GM23248 (cell line): ENCODE data around the gene PRKCB. TPM values are rescaled to one million over a fixed set of nuclear protein-coding genes. Genes with fewer than 3 reads are reported as not detected.
"Not testable (repeated sequence)": the region's sequence is repeated elsewhere in the genome, so short reads cannot be mapped to it uniquely, and the experiment has no call there.

Experiments used
- DNase-seq: peaks from one replicate; pipeline ENCODE4 v3.0.0-alpha.2; 2015
- H2AFZ ChIP-seq: fragments of 200-600 bp; sonication (generic); 2 replicates; pipeline ENCODE4 v1.6.1; 2016; ENCODE audit warnings: antibody characterized with exemption
- H3F3A ChIP-seq: fragments of 200-600 bp; sonication (generic); 2 replicates; pipeline ENCODE4 v1.6.1; 2016; ENCODE audit warnings: mild to moderate bottlenecking, antibody characterized with exemption, mixed run types; ENCODE audit not compliant: insufficient read depth
- H3K27ac ChIP-seq: fragments of 200-600 bp; sonication (generic); 2 replicates; pipeline ENCODE4 v1.5.1; 2016; ENCODE audit warnings: mild to moderate bottlenecking
- H3K27me3 ChIP-seq: fragments of 200-600 bp; sonication (generic); replicated peaks from 2 replicates; pipeline ENCODE4 v1.6.1; 2016; ENCODE audit warnings: mild to moderate bottlenecking; ENCODE audit not compliant: insufficient read depth
- H3K36me3 ChIP-seq: fragments of 200-600 bp; sonication (generic); 2 replicates; pipeline ENCODE4 v1.6.1; 2016; ENCODE audit warnings: low read depth, mild to moderate bottlenecking
- H3K4me1 ChIP-seq: fragments of 200-600 bp; sonication (generic); 2 replicates; pipeline ENCODE4 v1.6.1; 2016; ENCODE audit warnings: mild to moderate bottlenecking; ENCODE audit not compliant: insufficient read depth
- H3K4me2 ChIP-seq: fragments of 200-600 bp; sonication (generic); one replicate; pipeline ENCODE4 v1.6.1; 2016; ENCODE audit warnings: mild to moderate bottlenecking; ENCODE audit not compliant: unreplicated experiment
- H3K4me3 ChIP-seq: fragments of 200-600 bp; sonication (generic); 2 replicates; pipeline ENCODE4 v1.5.1; 2016; ENCODE audit warnings: mild to moderate bottlenecking
- H3K79me2 ChIP-seq: fragments of 200-600 bp; sonication (generic); 2 replicates; pipeline ENCODE4 v1.6.1; 2016; ENCODE audit warnings: mild to moderate bottlenecking; ENCODE audit not compliant: insufficient read depth
- H3K9ac ChIP-seq: fragments of 200-600 bp; sonication (generic); 2 replicates; pipeline ENCODE4 v1.6.1; 2016; ENCODE audit warnings: mild to moderate bottlenecking
- H3K9me2 ChIP-seq: fragments of 200-600 bp; sonication (generic); 2 replicates; pipeline ENCODE4 v1.6.1; 2016; ENCODE audit warnings: mixed run types, mild to moderate bottlenecking, moderate library complexity; ENCODE audit not compliant: insufficient read depth
- H3K9me3 ChIP-seq: fragments of 200-600 bp; sonication (generic); one replicate; pipeline ENCODE4 v1.6.1; 2017; ENCODE audit warnings: low read depth
- H4K20me1 ChIP-seq: fragments of 200-600 bp; sonication (generic); 2 replicates; pipeline ENCODE4 v1.6.0; 2016; ENCODE audit not compliant: insufficient read depth
- EZH2 ChIP-seq: fragments of 200-600 bp; sonication (generic); IDR thresholded peaks from 2 replicates; pipeline ENCODE4 v1.6.1; 2018; ENCODE audit warnings: antibody characterized with exemption, mild to moderate bottlenecking; ENCODE audit not compliant: insufficient read depth, poor library complexity, severe bottlenecking
- EZH2phosphoT487 ChIP-seq: fragments of 200-600 bp; sonication (generic); IDR thresholded peaks from 2 replicates; pipeline ENCODE4 v1.6.1; 2018; ENCODE audit warnings: antibody characterized with exemption, moderate library complexity, mild to moderate bottlenecking, low read depth; ENCODE audit not compliant: insufficient read depth
- WGBS, 2 experiments: methylation state at CpG; one replicate each; pipeline ENCODE4 v1.1.6; 2015 to 2017; ENCODE audit warnings: low lambda C conversion rate in 2 of 2, low coverage in 1 of 2; ENCODE audit errors: missing lambda C conversion rate in 2 of 2; 5-methylcytosine and 5-hydroxymethylcytosine counted together
- in situ Hi-C: fragments of 300-500 bp; cut with MboI; formaldehyde crosslinking; loops from 2 replicates; pipeline ENCODE4 v1.15.0; 2020
- polyA plus RNA-seq: library from polyadenylated mRNA; unstranded; fragments of >200 nt; fragmentation: Nextera tagmentation; extraction: Ambion mirVana; gene quantifications from 2 replicates; pipeline ENCODE4 v1.2.1, GENCODE V29; 2016
- total RNA-seq: library from RNA; depleted of rRNA; stranded (reverse); fragments of >200 nt; shearing (Covaris generic); gene quantifications from 2 replicates; pipeline ENCODE4 v1.2.3, GENCODE V29; 2014

Gene PRKCB
- total and polyA plus RNA-seq, 2 experiments from 2014 or later = not detected

GRCh38 chr16:24149102-24149501 lies 313.3 kb downstream of the PRKCB start:
- in situ Hi-C loops = no loop called here
- Histone ChIP-seq H3K9ac (no peak overlapping the region), H3K27ac (no peak overlapping the region), H2AFZ (no peak overlapping the region), H3K9me2 (no peaks in the 10 kb centered on the region), H3F3A (no peaks in the 10 kb centered on the region), H3K4me1 (no peaks in the 10 kb centered on the region), H3K79me2 (no peaks in the 10 kb centered on the region), H3K9me3 (no peaks in the 10 kb centered on the region), H3K27me3 (no peaks in the 10 kb centered on the region), H3K4me2 (no peak overlapping the region), H4K20me1 (no peaks in the 10 kb centered on the region), H3K36me3 (no peaks in the 10 kb centered on the region), H3K4me3 (no peak overlapping the region)
- 9 to 12% methylated on average over 3 of the region's 3 CpGs for WGBS, 2 experiments
- TF ChIP-seq EZH2 (no peak), EZH2phosphoT487 (no peak)
- DNase-seq = no peak

GRCh38 chr16:24150282-24150681 lies 314.5 kb downstream of the PRKCB start:
- H3K4me3 ChIP-seq = no peak overlapping the region
- no peak overlapping the region for H2AFZ ChIP-seq
- no peak overlapping the region for H3K27ac ChIP-seq
- no peaks in the 10 kb centered on the region for H3K36me3 ChIP-seq
- H3K79me2 ChIP-seq = no peaks in the 10 kb centered on the region
- no peaks in the 10 kb centered on the region for H3K4me1 ChIP-seq
- H3K9me3 ChIP-seq = no peaks in the 10 kb centered on the region
- no peaks in the 10 kb centered on the region for H3K27me3 ChIP-seq
- no peaks in the 10 kb centered on the region for H3F3A ChIP-seq
- H3K4me2 ChIP-seq = no peak overlapping the region
- in situ Hi-C loops = no loop called here
- H3K9me2 ChIP-seq = no peaks in the 10 kb centered on the region
- DNase-seq = no peak
- TF ChIP-seq EZH2 = no peak
- TF ChIP-seq EZH2phosphoT487 = no peak
- no peak overlapping the region for H3K9ac ChIP-seq
- WGBS, 2 experiments = 3% methylated on average over 2 of the region's 2 CpGs
- no peaks in the 10 kb centered on the region for H4K20me1 ChIP-seq

- Histone ChIP-seq H3F3A (no peaks in the 10 kb centered on the region), H3K9me3 (no peaks in the 10 kb centered on the region), H3K79me2 (no peaks in the 10 kb centered on the region), H3K4me2 (no peak overlapping the region), H3K4me3 (no peak overlapping the region), H4K20me1 (no peaks in the 10 kb centered on the region), H3K9ac (no peak overlapping the region), H3K4me1 (no peaks in the 10 kb centered on the region), H3K27me3 (no peaks in the 10 kb centered on the region), H3K27ac (no peak overlapping the region), H3K9me2 (no peaks in the 10 kb centered on the region), H2AFZ (no peak overlapping the region), H3K36me3 (no peaks in the 10 kb centered on the region)
- 13 to 18% methylated on average over 5 of the region's 5 CpGs for WGBS, 2 experiments
- no peak for TF ChIP-seq EZH2
- no peak for TF ChIP-seq EZH2phosphoT487
- in situ Hi-C loops = no loop called here
- no peak for DNase-seq
Measured at GRCh38 chr16:24151482-24151939, 315.7 kb downstream of the PRKCB start.

DNA sequence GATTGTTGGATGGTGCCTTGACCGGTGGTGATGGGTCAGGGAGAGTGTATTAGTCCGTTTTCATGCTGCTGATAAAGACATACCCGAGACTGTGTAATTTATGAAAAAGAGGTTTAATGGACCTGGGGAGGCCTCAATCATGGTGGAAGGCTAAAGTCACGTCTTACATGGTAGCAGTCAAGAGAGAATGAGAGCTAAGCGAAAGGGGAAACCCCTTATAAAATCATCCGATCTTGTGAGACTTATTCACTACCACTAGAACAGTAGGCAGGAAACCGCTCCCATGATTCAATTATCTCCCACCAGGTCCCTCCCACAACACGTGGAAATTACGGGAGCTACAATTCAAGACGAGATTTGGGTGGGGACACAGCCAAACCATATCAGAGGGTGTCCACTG lies 316.3 kb downstream of the PRKCB start:
- H3K36me3 ChIP-seq, H3F3A ChIP-seq, H3K27ac ChIP-seq, DNase-seq, H3K4me3 ChIP-seq, H3K9me3 ChIP-seq, H4K20me1 ChIP-seq, H3K4me1 ChIP-seq, H3K27me3 ChIP-seq, H3K79me2 ChIP-seq, H2AFZ ChIP-seq, H3K4me2 ChIP-seq, H3K9me2 ChIP-seq, H3K9ac ChIP-seq, in situ Hi-C loops: not testable (repeated sequence)
- WGBS, 2 experiments = 25% methylated on average over 10 of the region's 10 CpGs

GRCh38 chr16:24152826-24153225 lies 317.0 kb downstream of the PRKCB start:
- TF ChIP-seq EZH2 (no peak), EZH2phosphoT487 (no peak)
- H2AFZ ChIP-seq = no peak overlapping the region
- H3K79me2 ChIP-seq = no peaks in the 10 kb centered on the region
- H3K4me2 ChIP-seq = no peak overlapping the region
- no peak overlapping the region for H3K27ac ChIP-seq
- in situ Hi-C loops = no loop called here
- no peak overlapping the region for H3K4me3 ChIP-seq
- H3K36me3 ChIP-seq = no peaks in the 10 kb centered on the region
- no peak for DNase-seq
- H3K9ac ChIP-seq = no peak overlapping the region
- no peaks in the 10 kb centered on the region for H3K27me3 ChIP-seq
- no peaks in the 10 kb centered on the region for H3K4me1 ChIP-seq
- no peaks in the 10 kb centered on the region for H3F3A ChIP-seq
- no peaks in the 10 kb centered on the region for H4K20me1 ChIP-seq
- H3K9me3 ChIP-seq = no peaks in the 10 kb centered on the region
- no peaks in the 10 kb centered on the region for H3K9me2 ChIP-seq
- WGBS, 2 experiments = 0% methylated on average over 1 of the region's 1 CpG
